Astrocyte of the spinal cord (primary cell): ENCODE results near the gene IL1RL2.
A peak's percentile ranks its signal among the peaks of the same experiment; 100 is the strongest.

ENCODE experiments used
- DNase-seq: peaks from one replicate; pipeline ENCODE4 v3.0.0; 2011; ENCODE audit warnings: low read depth, low spot score
- H3K4me3 ChIP-seq: 2 replicates; pipeline ENCODE4 v1.5.1; 2011; ENCODE audit warnings: low read depth, mild to moderate bottlenecking, low read length, moderate library complexity
- CTCF ChIP-seq: IDR thresholded peaks from 2 replicates; pipeline ENCODE4 v1.5.1; 2012; ENCODE audit warnings: low read depth, mild to moderate bottlenecking, low read length, inconsistent platforms
- in situ Hi-C: cut with HindIII; loops from 2 replicates; pipeline ENCODE4 v1.10.0; 2017; ENCODE audit warnings: low sequenced_read_pairs

The IL1RL2 gene

GRCh38 chr2:102269200-102269524 lies 82.3 kb downstream of the IL1RL2 start:
- in situ Hi-C loops, result no loop called here
- H3K4me3 ChIP-seq, result no peak overlapping the region
- DNase-seq, result no peak
- no peak for TF ChIP-seq CTCF

DNA sequence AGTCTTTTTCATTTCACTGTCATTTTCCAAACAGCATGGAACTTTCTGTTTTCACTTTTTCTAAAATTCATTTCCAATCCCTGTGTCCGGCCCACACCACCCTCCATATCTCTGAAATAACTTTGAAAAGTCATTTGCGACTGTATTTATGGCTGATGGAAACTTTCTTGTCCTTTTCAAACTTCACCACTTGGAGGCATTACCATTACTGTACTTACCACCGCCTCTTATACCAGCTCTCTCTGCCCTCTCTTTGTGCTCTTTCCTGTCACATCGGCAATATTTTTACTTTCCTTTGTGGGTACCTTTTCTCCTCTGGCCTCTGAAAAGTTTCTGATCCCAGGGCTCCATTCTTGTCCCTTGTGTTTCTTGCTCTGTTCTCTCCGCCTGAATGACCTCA lies 85.0 kb downstream of the IL1RL2 start:
- in situ Hi-C loops, result no loop called here
- no peak for DNase-seq
- no peak overlapping the region for H3K4me3 ChIP-seq
- no peak for TF ChIP-seq CTCF

GRCh38 chr2:102273619-102274211 lies 86.9 kb downstream of the IL1RL2 start:
- in situ Hi-C loops, result no loop called here

GRCh38 chr2:102276549-102277201 lies 89.9 kb downstream of the IL1RL2 start:
- DNase-seq, result no peak
- in situ Hi-C loops, result no loop called here
- H3K4me3 ChIP-seq, result no peak overlapping the region
- no peak for TF ChIP-seq CTCF

More at GRCh38 chr2:102273619-102274211, 86.9 kb downstream of the IL1RL2 start:
- H3K4me3 ChIP-seq, result no peak overlapping the region
- TF ChIP-seq CTCF, result no peak
- peak; percentile 16 for DNase-seq

DNA sequence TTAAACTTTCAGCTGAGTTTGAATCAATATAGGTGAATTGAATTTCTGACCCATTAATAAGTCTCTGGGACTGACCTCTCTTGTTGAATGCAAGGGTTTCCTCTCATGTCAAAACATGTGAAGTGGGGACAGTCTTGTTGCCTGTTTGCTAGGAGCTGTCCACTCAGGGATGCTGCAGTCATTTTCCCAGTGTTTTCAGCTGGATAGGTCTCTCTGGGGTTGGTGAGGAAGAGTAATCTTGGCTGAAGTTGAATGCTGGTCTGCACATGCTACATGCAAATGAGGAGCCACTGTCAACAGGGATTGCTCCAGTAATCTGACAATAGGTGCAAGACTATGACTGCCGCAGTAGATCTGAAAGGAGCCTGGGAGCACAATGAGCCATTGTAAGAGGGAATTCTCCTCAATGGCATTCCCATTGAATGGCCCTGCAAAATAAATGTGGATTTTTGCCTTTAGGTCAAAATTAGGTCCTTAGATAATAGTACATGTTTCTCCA lies 90.4 kb downstream of the IL1RL2 start:
- H3K4me3 ChIP-seq, result no peak overlapping the region
- no peak for DNase-seq
- in situ Hi-C loops, result no loop called here
- TF ChIP-seq CTCF, result no peak

DNA sequence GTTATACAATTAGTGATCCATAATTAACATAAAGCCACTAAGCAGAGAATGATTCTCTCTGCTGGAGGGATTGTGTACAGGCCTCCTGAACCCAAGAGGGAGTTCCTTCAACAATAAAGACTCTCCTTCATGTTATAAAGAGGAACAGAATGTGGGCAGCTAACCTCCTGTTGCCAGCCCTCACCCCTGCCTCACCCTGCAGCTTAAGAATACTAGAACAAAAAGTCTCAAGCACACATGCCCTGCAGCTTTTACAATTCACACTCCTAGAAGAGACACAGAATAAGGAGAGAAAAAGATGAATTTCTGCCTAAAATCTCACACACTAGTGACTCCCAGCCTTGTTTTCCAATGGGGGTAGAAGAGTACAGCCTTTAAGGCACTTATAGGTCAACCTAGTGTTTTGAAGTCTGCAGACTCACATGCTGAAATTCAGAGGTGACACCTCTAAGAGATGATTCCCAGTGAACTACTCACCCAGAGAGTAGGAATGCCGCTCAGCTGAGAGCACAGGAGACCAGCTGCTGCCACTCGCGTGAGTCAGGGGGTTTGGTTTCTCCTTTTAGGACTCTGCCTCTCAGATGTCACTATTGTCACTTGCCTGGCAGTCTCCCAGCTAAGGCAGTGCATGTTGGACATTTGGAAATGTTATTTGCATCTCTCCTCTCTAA lies 92.0 kb downstream of the IL1RL2 start:
- in situ Hi-C loops, result no loop called here
- no peak for DNase-seq
- H3K4me3 ChIP-seq, result no peak overlapping the region
- TF ChIP-seq CTCF, result no peak
